ENCODE data around the gene MGAT5.

The MGAT5 gene

DNA sequence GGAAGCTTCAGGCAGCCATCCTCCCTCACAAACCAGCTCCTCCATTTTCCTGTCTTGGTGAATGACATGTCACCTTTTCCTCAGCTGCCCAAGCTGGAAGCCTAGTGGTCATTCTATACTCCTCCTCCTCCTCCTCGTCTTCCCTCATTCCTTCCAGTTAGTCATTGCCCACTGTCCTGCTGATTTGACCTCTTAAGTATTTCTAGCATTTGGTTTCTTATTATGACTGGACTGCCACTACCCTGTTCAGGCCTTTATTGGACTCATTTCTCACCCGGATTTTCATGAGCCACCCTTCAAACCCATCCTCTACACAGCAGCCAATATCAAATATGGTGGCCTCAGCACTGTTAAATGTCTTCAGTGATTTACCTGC lies 21.9 kb upstream of the MGAT5 start:
- FAIRE-seq, result no peak

DNA sequence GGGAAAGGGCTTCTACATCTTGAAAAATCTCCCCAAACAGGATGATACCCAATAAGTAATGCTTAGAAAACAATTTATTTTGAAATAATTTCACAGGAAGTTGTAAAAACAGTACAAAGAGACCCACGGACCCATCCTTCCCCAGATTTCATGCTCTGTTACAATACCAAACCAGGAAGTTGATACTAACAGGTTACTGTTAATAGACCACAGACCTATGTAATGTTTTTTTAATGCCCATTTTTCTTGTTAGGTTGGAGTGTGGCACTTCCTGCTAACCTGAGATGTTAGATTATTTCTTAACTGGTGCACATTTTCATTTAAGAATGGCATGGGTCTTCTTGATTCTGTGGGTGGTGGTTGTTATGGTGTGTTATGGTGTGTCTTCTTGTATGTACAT lies 21.4 kb upstream of the MGAT5 start:
- no peak for FAIRE-seq

DNA sequence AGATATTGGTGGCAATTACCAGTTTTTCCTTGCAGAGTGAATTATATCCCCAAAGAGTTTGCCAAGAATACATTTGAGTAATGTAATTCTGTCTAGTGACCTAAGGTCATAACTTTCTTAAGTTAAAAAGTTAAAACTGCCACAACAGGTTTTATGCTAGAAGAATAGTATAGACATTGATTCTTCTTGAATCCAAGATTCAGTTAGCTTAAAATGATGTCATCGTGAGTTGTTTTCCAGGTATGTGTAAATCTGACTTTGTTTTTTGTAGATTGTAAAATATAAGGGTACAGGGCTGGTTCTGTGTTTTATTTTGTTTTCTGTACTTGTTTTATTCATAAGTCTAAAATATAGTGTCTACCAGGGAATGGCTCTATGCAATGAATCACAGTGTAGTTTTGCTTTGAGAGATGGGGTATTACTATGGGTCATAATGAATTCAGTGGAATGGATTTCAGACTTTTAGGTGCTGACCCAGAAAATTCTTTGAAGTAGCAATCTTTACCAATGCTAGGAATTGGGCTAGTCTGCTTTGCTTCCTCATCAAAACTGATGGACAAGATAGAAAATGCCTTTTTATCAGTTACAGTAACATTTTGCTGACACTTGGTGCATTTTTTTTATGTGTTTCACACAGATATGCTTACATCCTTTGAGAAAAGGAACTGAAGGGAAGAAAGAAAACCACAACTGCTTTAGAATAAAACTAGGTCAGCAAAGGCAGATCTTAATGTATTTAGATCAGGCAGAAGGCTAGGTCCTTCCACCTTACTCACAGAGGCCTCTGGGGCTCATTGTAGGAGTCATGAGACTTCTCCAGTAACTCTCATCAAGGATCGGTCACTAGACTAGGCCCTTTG lies 20.8 kb upstream of the MGAT5 start:
- no peak for FAIRE-seq

- no peak for FAIRE-seq
Observed at GRCh38 chr2:134233728-134234136, 20.1 kb upstream of the MGAT5 start.

- no peak for FAIRE-seq
Observed at GRCh38 chr2:134234535-134234934, 19.3 kb upstream of the MGAT5 start.

- FAIRE-seq, result no peak
Observed at GRCh38 chr2:134235510-134236144, 18.2 kb upstream of the MGAT5 start.

- FAIRE-seq, result no peak
Observed at GRCh38 chr2:134238371-134238770, 15.5 kb upstream of the MGAT5 start.

GRCh38 chr2:134240061-134240460 lies 13.8 kb upstream of the MGAT5 start:
- no peak for FAIRE-seq

DNA sequence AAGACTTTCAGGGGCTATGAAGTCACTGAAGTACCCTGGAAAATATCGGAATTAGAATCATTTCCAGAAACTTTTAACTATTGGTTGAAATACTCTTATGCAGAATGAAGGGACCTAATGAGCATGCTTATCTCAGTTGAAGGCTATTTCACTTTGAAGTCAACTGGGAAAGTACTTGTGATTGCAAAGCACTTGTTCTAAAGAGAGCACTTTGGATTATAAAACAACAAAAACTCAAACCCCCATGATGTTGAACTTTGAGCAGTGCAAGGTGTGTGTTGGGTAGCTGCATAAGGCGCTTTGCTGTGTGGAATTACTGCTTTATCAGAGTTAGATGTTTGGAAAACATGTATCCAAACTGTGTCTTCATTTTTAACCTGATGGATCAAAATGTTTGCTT lies 12.0 kb upstream of the MGAT5 start:
- FAIRE-seq, result no peak

- FAIRE-seq, result no peak
Observed at GRCh38 chr2:134243244-134243643, 10.6 kb upstream of the MGAT5 start.

DNA sequence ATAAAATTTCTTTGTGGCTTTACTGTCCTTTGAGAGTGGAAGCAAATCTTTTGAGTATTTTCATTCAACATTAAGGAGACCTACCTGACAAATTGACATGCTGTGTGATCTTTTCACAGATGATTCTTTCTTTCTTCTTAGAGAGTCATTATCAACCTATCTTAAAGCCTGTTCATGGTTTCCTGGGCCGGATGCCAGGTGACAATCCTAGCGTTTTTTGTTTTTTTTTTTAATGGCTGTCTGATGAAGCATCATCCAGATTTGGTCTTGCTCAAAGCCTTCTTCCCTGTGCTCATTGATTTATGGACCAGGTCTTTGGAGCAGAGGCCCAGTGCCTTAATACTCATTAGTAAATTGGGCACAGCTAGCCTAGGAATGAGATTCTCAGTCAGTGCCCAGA lies 9.8 kb upstream of the MGAT5 start:
- no peak for FAIRE-seq

- no peak for FAIRE-seq
Observed at GRCh38 chr2:134244587-134244986, 9.3 kb upstream of the MGAT5 start.

- FAIRE-seq, result peak; percentile 36
Observed at GRCh38 chr2:134245340-134245984, 8.4 kb upstream of the MGAT5 start.

DNA sequence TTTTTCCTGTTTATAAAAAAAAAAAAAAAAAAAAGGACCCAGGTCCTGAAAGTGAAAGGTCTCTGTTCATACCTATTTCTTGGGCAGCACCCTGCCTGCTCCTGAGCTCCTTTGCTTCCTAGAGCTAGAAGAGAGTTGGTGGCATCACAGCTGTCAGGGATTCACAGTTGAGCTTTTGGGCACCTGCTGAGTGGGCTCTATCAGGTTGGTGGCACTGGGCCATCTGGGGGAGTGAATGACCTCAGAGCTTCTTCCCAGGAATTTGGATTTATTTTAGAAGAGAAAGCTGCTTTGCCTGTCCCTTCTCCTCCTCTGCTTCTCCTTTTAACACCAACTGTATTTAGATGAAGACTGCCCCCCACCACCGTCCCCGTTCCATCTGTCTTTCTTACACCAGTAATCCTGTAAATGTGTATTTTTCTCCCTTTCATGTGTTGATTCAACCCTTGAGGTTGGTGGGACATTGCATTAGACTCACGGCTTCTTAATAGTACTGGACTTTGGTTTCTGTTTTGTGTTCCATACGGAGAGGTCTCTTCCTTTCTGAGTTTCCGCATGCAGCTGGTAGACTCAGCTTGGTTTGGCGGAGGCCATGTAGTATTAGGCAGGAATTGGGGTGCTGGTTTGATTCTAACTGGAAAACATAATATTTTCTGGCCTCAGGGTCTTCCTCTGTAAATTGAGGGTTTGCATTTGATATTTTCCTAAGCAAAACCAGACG lies 7.6 kb upstream of the MGAT5 start:
- FAIRE-seq, result no peak

GRCh38 chr2:134247679-134248078 lies 6.2 kb upstream of the MGAT5 start:
- FAIRE-seq, result no peak

- no peak for FAIRE-seq
Observed at GRCh38 chr2:134248913-134249312, 5.0 kb upstream of the MGAT5 start.

- no peak for FAIRE-seq
Observed at GRCh38 chr2:134249755-134250154, 4.1 kb upstream of the MGAT5 start.

- no peak for FAIRE-seq
Observed at GRCh38 chr2:134250840-134251461, 2.9 kb upstream of the MGAT5 start.

GRCh38 chr2:134252092-134252750 lies 1.7 kb upstream of the MGAT5 start:
- no peak for FAIRE-seq

GRCh38 chr2:134253117-134253704 lies 661 bp upstream of the MGAT5 start:
- FAIRE-seq, result no peak

GRCh38 chr2:134254824-134255223 lies 952 bp downstream of the MGAT5 start:
- FAIRE-seq, result no peak

DNA sequence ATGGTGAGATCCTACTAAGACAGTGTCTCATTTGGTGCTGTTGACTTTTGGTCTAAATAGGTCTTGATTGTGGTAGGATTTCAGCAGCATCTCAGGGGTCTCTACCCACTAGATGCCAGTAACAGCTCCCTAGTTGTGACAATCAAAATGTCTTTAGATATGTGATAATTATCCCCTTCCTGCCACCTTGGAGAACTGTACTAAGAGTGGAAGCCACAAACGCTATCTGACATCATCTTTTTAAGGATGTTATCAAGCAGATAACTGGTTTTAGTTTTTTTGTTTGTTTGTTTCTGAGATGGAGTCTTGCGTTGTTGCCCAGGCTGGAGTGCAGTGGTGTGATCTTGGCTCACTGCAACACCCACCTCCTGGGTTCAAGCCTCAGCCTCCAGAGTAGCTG lies 3.1 kb downstream of the MGAT5 start:
- FAIRE-seq, result no peak
